PC-3 (cell line): ENCODE data around the gene P2RY11. TPM values are rescaled to one million over a fixed set of nuclear protein-coding genes. Genes with fewer than 3 reads are reported as not detected.

ENCODE experiments used
- ATAC-seq: fragments of 200-7000 bp; cut with Tn5 transposase; 2 replicates; pipeline ENCODE4 v1.9.1; 2020; ENCODE audit warnings: mild to moderate bottlenecking, moderate library complexity
- BruUV-seq: library from RNA; stranded (reverse); fragments of 400-500 nt; replicated peaks from 2 replicates; lab custom pipeline; 2021; lab: Mats Ljungman, UMichigan
- CTCF ChIA-PET: fragments of 300-600 bp; sonication (Branson Sonifier 250); formaldehyde crosslinking; loops from one replicate; lab custom pipeline; 2022; ENCODE audit warnings: antibody characterized with exemption; lab: Charles Lee
- POLR2A ChIA-PET: fragments of 300-600 bp; sonication (Branson Sonifier 250); formaldehyde crosslinking; loops from one replicate; lab custom pipeline; 2022; ENCODE audit warnings: antibody characterized with exemption; ENCODE audit not compliant: unreplicated experiment; lab: Charles Lee
- DNase-seq: peaks from one replicate; pipeline ENCODE4 v3.0.0-alpha.2; 2015
- H2AFZ ChIP-seq: fragments of 300-600 bp; sonication (generic); 2 replicates; pipeline ENCODE4 v1.6.0; 2016; ENCODE audit warnings: antibody characterized with exemption, low read length
- H3F3A ChIP-seq: fragments of 300-600 bp; sonication (generic); one replicate; pipeline ENCODE4 v1.6.0; 2017; ENCODE audit warnings: antibody characterized with exemption, low read length, control low read depth, mild to moderate bottlenecking; ENCODE audit not compliant: unreplicated experiment
- H3K27ac ChIP-seq: fragments of 300-600 bp; sonication (generic); 2 replicates; pipeline ENCODE4 v1.5.1; 2016; ENCODE audit warnings: mild to moderate bottlenecking, low read length
- H3K27me3 ChIP-seq: fragments of 300-600 bp; sonication (generic); 2 replicates; pipeline ENCODE4 v1.6.1; 2016; ENCODE audit warnings: low read length, mixed read lengths
- H3K36me3 ChIP-seq: fragments of 300-600 bp; sonication (generic); 2 replicates; pipeline ENCODE4 v1.6.1; 2016; ENCODE audit warnings: low read depth, mixed run types, low read length, mixed read lengths
- H3K4me1 ChIP-seq: fragments of 300-600 bp; sonication (generic); 2 replicates; pipeline ENCODE4 v1.5.1; 2016; ENCODE audit warnings: low read length; ENCODE audit not compliant: insufficient read depth
- H3K4me2 ChIP-seq: fragments of 300-600 bp; sonication (generic); 2 replicates; pipeline ENCODE4 v1.6.0; 2016; ENCODE audit warnings: low read length
- H3K4me3 ChIP-seq: fragments of 300-600 bp; sonication (generic); 2 replicates; pipeline ENCODE4 v1.5.1; 2016; ENCODE audit warnings: mild to moderate bottlenecking, low read length, mixed read lengths
- H3K79me2 ChIP-seq: fragments of 300-600 bp; sonication (generic); 2 replicates; pipeline ENCODE4 v1.6.1; 2017; ENCODE audit warnings: low read length, mixed read lengths
- H3K9ac ChIP-seq: fragments of 300-600 bp; sonication (generic); 2 replicates; pipeline ENCODE4 v1.6.0; 2016; ENCODE audit warnings: mild to moderate bottlenecking, low read length
- H3K9me2 ChIP-seq: fragments of 300-600 bp; sonication (generic); replicated peaks from 2 replicates; pipeline ENCODE4 v1.6.1; 2016; ENCODE audit warnings: mixed run types, low read length, mixed read lengths
- H3K9me3 ChIP-seq: fragments of 300-600 bp; sonication (generic); 2 replicates; pipeline ENCODE4 v1.6.1; 2016; ENCODE audit warnings: low read length, mixed read lengths
- H4K20me1 ChIP-seq: fragments of 300-600 bp; sonication (generic); 2 replicates; pipeline ENCODE4 v1.6.1; 2016; ENCODE audit warnings: low read length, mixed read lengths
- EZH2 ChIP-seq: fragments of 300-600 bp; sonication (generic); IDR thresholded peaks from one replicate; pipeline ENCODE4 v1.6.1; 2017; ENCODE audit warnings: antibody characterized with exemption, mild to moderate bottlenecking, low read length; ENCODE audit not compliant: unreplicated experiment
- EZH2phosphoT487 ChIP-seq: fragments of 300-600 bp; sonication (generic); IDR thresholded peaks from 2 replicates; pipeline ENCODE4 v1.6.1; 2018; ENCODE audit warnings: mild to moderate bottlenecking, antibody characterized with exemption, low read length, borderline replicate concordance
- intact Hi-C: fragments of 100-400 bp; cut with micrococcal nuclease; formaldehyde crosslinking; loops from 2 replicates; pipeline ENCODE4 v1.9.0; 2023
- total RNA-seq: library from RNA; depleted of rRNA; stranded (reverse); fragments of >200 nt; gene quantifications from 2 replicates; pipeline ENCODE4 v1.2.3, GENCODE V29; 2014
- TF ChIP-seq, protein P1 (sequence below): fragments of 300-600 bp; sonication (generic); conservative IDR thresholded peaks from 2 replicates; pipeline ENCODE4 v1.5.1; 2017; ENCODE audit warnings: antibody characterized with exemption, low read depth, mild to moderate bottlenecking, low read length

The P2RY11 gene
- total RNA-seq, 1 experiment from 2014 or later = 11.1 TPM

DNA sequence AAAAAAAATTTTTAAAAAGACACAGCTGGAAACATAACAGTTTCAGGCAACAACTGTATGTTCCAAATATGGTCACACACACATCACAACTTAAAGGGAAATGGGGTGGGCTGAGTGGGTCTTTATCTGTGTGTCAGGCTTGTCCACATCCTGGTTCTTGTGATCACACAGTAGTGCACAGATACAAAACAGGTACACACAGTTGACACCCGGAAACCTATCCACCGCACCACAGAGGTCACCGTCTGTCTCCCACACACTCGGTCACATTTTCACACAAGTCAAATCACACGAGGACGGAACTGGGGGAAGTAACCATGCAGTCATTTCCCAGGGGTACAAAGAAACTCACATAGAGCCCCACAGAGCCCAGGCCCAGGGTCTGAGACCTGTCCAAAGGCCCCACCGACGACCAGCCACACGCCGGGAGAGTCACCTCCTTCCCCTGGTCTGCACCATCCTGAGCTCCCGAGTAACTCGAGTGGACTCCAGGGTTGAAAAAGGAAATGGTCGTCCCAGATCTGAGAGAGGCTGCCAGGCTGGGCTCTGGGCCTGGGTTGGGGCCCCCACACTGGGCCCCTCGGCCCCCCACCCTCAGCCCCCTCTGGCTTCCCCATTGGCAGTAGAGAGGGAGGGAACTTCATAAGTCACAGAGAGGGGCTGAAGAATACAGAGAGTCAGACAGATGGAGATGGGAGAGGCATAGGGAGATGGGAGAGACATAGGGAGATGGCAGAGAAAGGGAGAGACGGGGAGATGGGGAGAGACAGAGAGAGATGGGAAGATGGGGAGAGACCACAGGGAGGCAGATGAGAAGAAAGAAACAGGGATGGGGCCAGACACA, 6.6 kb upstream of the P2RY11 start:
- BruUV-seq = no TSS peak
- Histone ChIP-seq H3K4me2 (no peak overlapping the region), H3K4me3 (no peak overlapping the region), H3F3A (peaks cover 4% of the 10 kb centered on the region), H3K9ac (no peak overlapping the region), H3K27ac (no peak overlapping the region), H3K36me3 (peaks cover 27% of the 10 kb centered on the region), H3K9me2 (no peaks in the 10 kb centered on the region), H2AFZ (no peak overlapping the region), H3K79me2 (peaks cover 40% of the 10 kb centered on the region), H3K4me1 (peaks cover 12% of the 10 kb centered on the region), H3K9me3 (no peaks in the 10 kb centered on the region), H3K27me3 (no peaks in the 10 kb centered on the region), H4K20me1 (0 out of 2 replicates have a peak, but pooled peaks cover 9% of the 10 kb centered on the region)
- TF ChIP-seq EZH2phosphoT487 (no peak), EZH2 (no peak)
- TF ChIP-seq, protein P1, sequence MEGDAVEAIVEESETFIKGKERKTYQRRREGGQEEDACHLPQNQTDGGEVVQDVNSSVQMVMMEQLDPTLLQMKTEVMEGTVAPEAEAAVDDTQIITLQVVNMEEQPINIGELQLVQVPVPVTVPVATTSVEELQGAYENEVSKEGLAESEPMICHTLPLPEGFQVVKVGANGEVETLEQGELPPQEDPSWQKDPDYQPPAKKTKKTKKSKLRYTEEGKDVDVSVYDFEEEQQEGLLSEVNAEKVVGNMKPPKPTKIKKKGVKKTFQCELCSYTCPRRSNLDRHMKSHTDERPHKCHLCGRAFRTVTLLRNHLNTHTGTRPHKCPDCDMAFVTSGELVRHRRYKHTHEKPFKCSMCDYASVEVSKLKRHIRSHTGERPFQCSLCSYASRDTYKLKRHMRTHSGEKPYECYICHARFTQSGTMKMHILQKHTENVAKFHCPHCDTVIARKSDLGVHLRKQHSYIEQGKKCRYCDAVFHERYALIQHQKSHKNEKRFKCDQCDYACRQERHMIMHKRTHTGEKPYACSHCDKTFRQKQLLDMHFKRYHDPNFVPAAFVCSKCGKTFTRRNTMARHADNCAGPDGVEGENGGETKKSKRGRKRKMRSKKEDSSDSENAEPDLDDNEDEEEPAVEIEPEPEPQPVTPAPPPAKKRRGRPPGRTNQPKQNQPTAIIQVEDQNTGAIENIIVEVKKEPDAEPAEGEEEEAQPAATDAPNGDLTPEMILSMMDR = no peak
- intact Hi-C loops = no loop called here
- POLR2A ChIA-PET = no interaction called here
- DNase-seq = no peak
- CTCF ChIA-PET = no interaction called here
- no peak for ATAC-seq

DNA sequence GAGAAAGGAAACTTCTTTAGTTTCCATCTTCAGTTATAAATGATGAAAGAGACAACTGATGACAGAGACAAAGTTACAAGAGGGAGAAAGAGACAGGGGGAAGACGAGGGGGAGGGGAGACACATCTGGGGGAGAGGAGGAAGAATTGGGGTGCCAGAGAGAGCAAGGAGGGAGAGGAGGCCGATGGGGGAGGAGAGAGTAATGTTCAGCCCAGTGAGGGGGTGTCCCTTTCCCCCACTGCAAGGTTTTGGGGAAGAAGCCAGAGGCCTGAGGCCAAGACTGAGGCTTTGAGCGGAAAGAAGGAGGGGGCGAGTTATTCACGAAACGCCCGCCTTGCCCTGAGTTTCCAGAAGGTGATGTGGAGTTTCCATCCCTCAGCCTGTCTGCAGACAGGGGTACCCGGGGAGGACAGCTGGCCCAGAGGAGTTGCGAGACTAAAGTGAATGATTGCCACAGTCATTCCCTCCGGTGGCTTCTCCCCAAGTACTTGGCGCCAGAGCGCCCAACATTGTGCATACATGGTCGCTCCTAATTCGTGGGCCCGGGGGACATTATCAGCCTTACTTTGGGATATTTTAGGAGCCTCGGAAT, 5.9 kb upstream of the P2RY11 start:
- Histone ChIP-seq H4K20me1 (0 out of 2 replicates have a peak, but pooled peaks cover 9% of the 10 kb centered on the region), H3K9me3 (no peaks in the 10 kb centered on the region), H3K4me3 (peak overlapping the region; percentile 88; the same call in 1 of the 2 replicates), H3K27ac (no peak overlapping the region), H3K27me3 (no peaks in the 10 kb centered on the region), H3K79me2 (peaks cover 40% of the 10 kb centered on the region), H3K4me1 (peaks cover 12% of the 10 kb centered on the region), H3F3A (peaks cover 4% of the 10 kb centered on the region), H3K4me2 (peak overlapping the region; percentile 84; the same call in 1 of the 2 replicates), H3K36me3 (peaks cover 34% of the 10 kb centered on the region), H3K9me2 (no peaks in the 10 kb centered on the region), H3K9ac (no peak overlapping the region), H2AFZ (peak overlapping the region; percentile 11)
- ATAC-seq (no peak), DNase-seq (no peak)
- intact Hi-C loops = no loop called here
- ChIA-PET CTCF (interaction anchor here (0.6 to 1.2 kb wide), 3 partner anchors 10 to 133 kb away, joined by 3 to 6 read pairs (median 4); no protein-coding TSS in a partner anchor), POLR2A (interaction anchor here (1.0 to 1.2 kb wide), 2 partner anchors 10 to 17 kb away, joined by 3 to 4 read pairs; no protein-coding TSS in a partner anchor)
- BruUV-seq = no TSS peak
- TF ChIP-seq, protein P1 = no peak
- TF ChIP-seq EZH2 = no peak
- no peak for TF ChIP-seq EZH2phosphoT487
